Stimulated activated CD8-positive, alpha-beta memory T cell treated with anti-CD3 and anti-CD28 coated beads, Interleukin-15, amount 100 ng/mL, for 24 hours (primary cell): ENCODE results near the gene TIGD1.

Experiments used
- DNase-seq: peaks from one replicate; pipeline ENCODE4 v3.0.0-alpha.2; 2020; ENCODE audit warnings: low read depth

The TIGD1 gene

GRCh38 chr2:232550354-232551249 is at the start of gene TIGD1, which contains the start of gene EIF4E2:
Gene TIGD1, minus strand, starts transcription at chr2:232550557. Its CDS starts 675 bp downstream, at chr2:232549882.
Gene EIF4E2, plus strand, starts transcription at chr2:232550689. Its CDS starts 36 bp downstream, at chr2:232550725.
- peak; percentile 76 for DNase-seq

GRCh38 chr2:232598293-232598692 is 47.9 kb upstream of the TIGD1 start:
- no peak for DNase-seq

DNA sequence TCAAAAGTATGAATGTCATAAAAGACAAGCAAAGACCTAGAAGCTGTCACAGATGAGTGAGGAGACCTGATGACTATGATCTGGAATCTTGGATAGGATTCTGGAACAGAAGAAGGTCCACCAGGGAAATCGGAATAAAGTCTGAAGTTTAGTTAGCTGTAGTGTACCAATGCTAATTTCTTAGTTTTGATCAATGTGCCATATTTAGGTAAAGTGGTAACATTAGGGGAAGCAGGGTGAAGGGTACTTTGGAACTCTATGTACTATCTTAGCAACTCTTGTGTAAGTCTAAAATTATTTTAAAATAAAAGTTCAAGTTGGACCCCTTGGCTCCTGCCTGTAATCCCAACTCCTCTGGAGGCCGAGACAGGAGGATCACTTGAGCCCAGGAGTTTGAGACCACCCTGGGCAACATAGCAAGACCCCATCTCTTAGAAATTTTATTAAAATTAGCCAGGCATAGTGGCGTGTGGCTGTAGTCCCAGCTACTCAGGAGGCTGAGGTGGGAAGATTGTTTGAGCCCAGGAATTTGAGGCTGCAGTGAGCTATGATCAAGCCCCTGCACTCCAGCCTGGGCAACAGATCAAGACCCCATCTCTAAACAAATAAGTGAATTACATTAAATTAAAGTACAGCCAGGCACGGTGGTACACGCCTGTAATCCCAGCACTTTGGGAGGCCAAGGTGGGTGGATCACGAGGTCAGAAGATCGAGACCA is 47.2 kb upstream of the TIGD1 start:
- no peak for DNase-seq

GRCh38 chr2:232593982-232594381 is 43.6 kb upstream of the TIGD1 start:
- DNase-seq: no peak

- no peak for DNase-seq
Observed at GRCh38 chr2:232592772-232593395, 42.5 kb upstream of the TIGD1 start.

GRCh38 chr2:232588680-232589585 is 38.6 kb upstream of the TIGD1 start:
- no peak for DNase-seq

DNA sequence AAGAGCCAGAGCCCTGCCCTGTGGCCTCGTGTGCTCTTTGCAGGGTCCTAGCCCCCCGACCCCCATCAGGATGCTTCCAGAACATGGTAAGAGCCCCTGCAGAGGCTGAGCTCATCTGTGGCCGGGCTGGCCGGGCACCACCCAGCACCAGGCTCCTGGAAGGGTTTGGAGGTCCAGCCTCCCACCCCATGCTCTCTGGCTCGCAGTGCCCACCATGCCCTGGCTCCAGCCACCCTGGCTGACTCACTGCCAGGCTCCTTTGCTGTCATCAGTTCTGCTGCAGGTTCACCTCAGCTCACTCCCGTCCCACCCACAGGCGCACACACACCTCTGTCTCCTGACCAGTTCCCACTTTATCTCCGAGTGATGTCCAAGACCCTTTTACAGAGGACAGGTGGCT is 37.7 kb upstream of the TIGD1 start:
- no peak for DNase-seq

DNA sequence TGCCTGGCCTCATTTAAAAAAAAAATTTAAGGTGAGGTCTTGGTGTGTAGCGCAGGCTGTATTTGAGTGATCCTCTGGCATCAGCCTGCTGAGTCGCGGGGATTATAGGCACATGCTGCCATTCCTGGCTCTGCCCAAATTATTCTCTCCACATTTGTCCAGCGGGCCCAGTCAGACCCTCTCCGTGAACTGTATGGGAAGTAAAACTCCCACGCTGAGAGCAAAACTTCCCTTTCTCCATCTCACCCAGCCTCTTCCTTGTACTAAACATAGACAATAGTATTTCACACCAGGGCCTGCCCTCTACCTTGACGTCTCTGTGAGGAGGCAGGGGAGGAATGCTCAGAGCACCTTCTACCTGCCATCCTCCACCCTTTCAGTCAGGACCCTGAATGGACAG is 37.2 kb upstream of the TIGD1 start:
- DNase-seq: no peak

DNA sequence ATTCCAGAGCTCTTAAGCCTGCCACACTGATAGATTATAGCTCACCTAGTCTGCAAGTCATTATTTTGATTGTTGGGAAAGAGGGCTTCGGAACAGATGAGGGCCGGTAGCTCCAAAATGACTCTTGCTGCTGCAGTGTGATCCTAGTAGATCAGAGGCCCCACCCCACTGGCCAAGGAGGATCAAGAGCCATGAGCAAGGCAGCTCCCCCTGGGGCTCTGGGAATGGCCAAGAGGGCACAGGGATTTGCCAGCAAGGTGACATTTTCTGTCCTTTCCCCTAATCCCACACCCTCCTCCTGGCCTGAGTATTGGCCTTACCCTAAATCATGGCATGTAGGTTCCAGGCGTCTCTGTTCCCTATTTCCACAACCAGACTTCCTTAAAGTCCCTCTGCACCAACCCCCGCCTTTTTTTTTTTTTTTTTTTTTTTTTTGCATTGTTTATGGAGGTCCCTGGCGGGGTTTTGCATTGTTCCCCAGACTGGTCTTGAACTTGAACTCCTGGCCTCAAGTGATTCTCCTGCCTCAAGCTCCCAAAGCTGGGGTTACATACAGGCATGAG is 36.7 kb upstream of the TIGD1 start:
- no peak for DNase-seq

DNA sequence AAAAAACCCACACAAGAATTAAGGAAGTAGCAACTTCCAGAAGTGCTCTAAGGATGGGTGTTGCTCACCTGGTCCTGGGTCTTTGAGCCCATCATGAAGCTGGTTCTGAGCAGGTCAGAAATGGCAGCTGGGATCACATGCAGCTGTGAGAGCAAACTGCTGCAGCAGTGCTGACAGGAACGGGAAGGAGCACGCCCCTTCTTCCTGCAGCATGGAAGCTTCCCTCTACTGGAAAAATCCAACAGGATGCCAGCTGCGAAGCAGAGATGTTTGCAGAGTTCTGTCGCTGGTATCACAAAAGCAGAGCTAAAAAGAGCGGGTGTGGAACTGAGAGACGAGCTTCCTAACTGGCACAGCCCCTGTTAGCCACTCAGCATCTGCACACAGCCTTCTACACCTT is 33.9 kb upstream of the TIGD1 start:
- DNase-seq: no peak

- DNase-seq: no peak
Observed at GRCh38 chr2:232581725-232582124, 31.4 kb upstream of the TIGD1 start.

DNA sequence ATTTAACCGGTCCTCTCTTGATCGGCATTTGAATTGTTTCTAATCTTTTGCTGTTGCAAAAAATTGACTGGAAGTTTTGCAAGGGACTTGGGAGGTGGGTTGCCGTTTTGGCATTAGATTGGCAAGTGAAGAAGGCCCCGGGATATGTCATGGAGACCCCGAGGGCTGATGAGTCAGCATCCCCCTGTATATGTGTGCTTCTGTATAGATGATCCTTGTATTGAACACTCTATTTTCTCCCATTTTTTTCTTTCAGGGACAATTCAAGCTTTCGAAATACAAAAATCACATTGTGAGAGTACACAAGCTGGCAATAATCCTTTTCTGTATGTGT is 30.3 kb upstream of the TIGD1 start:
- no peak for DNase-seq

DNA sequence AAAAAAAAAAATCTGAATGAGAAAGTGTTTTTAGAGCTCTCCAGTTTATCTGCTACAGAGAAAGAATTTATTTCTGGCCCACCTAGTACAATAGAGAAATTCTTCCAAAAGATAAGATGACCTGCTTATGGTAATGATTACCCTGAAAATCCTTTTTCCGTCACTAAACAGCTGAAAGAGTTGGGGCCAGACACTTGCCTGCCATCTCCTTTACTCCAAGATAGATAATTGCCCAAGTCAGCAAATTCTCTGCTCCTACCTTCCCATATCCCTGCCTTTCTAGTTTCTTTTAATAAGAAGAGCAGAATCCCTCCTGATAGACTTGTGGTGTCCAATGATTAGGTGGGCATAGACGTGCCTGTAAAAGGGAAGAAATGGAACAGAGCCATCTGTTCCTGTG is 28.3 kb upstream of the TIGD1 start:
- no peak for DNase-seq

DNA sequence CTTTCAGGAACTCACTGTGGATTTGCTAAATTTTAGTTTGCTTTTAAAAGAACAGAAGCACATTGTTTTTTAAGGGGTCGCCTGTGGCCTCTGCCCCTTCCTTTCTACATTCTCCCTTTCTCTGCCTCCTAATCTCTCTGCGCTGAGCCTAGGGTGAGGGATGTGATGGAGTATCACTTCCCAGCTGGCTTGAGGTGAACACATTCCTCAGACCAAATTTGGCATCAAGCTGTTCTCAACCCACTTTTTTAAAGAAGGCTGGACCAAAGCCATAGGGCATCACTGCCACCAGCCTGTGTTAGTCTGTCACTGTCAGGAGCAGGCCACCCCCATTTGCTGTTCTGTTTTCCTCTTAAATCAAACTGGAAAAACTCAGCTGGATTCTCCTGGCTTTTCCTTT is 27.5 kb upstream of the TIGD1 start:
- no peak for DNase-seq

DNA sequence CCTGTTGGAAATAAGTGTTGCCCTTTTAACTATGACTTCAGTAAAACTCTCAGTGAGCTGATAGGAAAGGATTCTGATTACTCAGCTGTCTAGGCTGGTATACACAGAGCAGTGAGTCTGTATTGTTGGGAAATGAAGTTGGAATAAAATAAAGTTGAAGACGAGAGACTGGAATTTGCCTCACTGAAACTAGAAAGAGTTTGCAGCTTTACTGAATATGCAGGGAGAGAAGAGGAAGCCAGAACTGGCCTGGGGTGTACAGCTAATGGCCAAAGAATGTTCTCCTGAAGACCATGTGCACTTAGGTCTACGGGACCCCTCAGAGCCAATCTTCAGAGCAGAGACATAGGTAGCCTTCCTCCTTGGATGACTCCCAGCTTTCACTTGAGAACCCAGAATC is 26.6 kb upstream of the TIGD1 start:
- DNase-seq: no peak

DNA sequence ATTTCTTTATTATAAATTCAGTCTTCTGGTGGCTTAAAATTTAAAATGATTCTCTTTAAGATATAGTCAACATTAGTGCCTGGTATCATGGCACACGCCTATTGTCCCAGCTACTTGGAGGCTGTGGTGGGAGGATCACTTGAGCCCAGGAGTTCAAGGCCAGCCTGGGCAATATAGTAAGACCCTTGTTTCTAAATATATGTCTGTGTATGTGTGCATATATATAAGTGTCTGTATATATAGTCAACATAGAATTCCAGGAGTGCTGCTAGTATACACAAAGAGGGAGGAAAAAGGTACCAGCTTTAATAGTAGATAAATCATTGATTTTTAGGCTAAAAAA is 25.0 kb upstream of the TIGD1 start:
- no peak for DNase-seq

DNA sequence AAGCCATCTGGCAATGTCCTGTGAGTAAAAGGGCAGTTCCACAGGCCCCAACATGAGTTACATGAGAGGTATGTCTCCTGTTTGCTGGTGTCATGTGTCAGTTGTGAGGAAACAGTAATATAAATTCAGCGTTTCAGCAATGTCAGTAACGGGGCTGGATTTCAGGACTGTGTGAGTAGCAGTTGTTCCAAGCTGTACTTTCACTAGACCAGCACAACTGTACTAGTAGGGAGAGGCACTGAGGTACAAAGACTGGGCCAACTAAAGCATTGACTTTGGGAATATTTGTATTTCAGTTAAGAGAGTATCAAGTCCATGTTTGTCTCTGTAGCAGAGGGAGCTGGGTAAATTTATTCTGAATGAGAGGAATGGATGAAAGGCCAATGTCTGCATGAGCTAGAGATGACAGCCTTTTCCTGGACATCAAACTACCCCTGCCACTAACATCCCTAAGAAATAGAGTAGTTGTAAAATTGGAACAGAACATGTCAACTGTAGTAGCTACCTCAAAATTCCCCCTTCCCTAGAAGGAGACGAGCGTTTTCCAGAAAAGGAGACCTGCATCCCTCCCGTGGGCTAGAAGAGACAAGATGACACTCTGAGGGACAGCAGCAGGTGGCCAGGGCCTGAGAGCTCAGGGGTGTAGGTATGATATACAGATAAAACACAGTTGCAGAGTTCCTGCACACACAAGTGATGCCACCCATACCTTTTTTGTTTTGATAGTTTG is 24.5 kb upstream of the TIGD1 start:
- DNase-seq: no peak

DNA sequence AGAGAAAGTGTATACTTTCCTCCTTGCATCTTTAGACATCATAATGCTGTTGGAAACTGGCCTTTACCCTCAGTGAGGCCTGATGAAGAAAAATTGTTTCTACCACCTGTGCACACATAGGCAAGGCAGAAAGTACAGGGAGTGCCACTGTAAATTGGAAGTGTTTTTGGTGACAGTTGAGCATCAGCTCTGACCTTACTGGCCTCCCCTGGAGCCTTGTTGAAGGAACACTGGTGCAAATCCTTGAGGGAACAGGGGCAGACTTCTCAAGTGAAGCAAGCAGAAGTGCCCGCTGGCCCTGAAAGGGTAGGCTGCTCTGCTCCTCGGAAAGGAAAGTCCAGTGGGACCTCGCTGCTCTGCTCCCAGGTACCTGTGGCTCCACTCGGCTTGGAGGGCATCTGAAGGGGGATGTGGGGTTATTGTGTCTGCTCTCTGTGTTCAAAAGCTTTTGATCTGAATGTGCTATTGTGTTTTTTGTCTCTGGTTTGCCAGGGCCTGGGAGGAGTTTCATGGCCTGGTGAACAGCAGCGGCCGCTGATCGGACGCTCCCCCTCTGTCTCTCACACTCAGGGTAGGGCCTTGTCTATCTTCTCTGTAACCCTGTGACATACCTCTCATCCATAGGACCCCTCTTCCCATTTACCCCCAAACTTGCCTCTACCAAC is 23.5 kb upstream of the TIGD1 start:
- no peak for DNase-seq

- DNase-seq: no peak
Observed at GRCh38 chr2:232573042-232573441, 22.7 kb upstream of the TIGD1 start.

GRCh38 chr2:232571026-232571474 is 20.7 kb upstream of the TIGD1 start:
- no peak for DNase-seq
